GM21360 (cell line): ENCODE measurements around the gene TMEM139.
"Not testable (repeated sequence)": the region's sequence is repeated elsewhere in the genome, so short reads cannot be mapped to it uniquely, and the experiment has no call there.

ENCODE experiments used
- ATAC-seq: cut with Tn5 transposase; IDR thresholded peaks from one replicate; pipeline ENCODE4 v1.9.1; 2021; ENCODE audit warnings: mild to moderate bottlenecking, moderate library complexity; ENCODE audit not compliant: unreplicated experiment

The TMEM139 gene

GRCh38 chr7:143258831-143259230 is 25.9 kb upstream of the TMEM139 start:
- ATAC-seq: peak; percentile 46

- ATAC-seq: no peak
Observed at GRCh38 chr7:143259765-143260164, 25.0 kb upstream of the TMEM139 start.

GRCh38 chr7:143261901-143262300 is 22.9 kb upstream of the TMEM139 start:
- no peak for ATAC-seq

- ATAC-seq: peak; percentile 94
Observed at GRCh38 chr7:143263266-143264195, 21.2 kb upstream of the TMEM139 start, which contains the start of gene GSTK1. TSS of gene GSTK1 (plus strand) at chr7:143263441. CDS start at chr7:143263514, 73 bp downstream.

- not testable (repeated sequence) for ATAC-seq
Observed at GRCh38 chr7:143264196-143264568, 20.6 kb upstream of the TMEM139 start.

- no peak for ATAC-seq
Observed at GRCh38 chr7:143265017-143265693, 19.6 kb upstream of the TMEM139 start.

GRCh38 chr7:143269251-143269650 is 15.5 kb upstream of the TMEM139 start:
- no peak for ATAC-seq

GRCh38 chr7:143271240-143271639 is 13.5 kb upstream of the TMEM139 start:
- no peak for ATAC-seq

GRCh38 chr7:143272871-143273270 is 11.9 kb upstream of the TMEM139 start:
- no peak for ATAC-seq

GRCh38 chr7:143279186-143280098 is 5.3 kb upstream of the TMEM139 start:
- ATAC-seq: no peak

- ATAC-seq: no peak
Observed at GRCh38 chr7:143280160-143280559, 4.6 kb upstream of the TMEM139 start.

- no peak for ATAC-seq
Observed at GRCh38 chr7:143280566-143280965, 4.2 kb upstream of the TMEM139 start.

GRCh38 chr7:143281529-143281928 is 3.2 kb upstream of the TMEM139 start:
- no peak for ATAC-seq

- no peak for ATAC-seq
Observed at GRCh38 chr7:143282124-143282523, 2.6 kb upstream of the TMEM139 start.

GRCh38 chr7:143283381-143283780 is 1.4 kb upstream of the TMEM139 start:
- no peak for ATAC-seq

GRCh38 chr7:143285470-143285778 is 666 bp downstream of the TMEM139 start:
- ATAC-seq: no peak

- no peak for ATAC-seq
Observed at GRCh38 chr7:143285806-143286521, 1.2 kb downstream of the TMEM139 start.

GRCh38 chr7:143286522-143286890 is 1.7 kb downstream of the TMEM139 start:
- no peak for ATAC-seq

GRCh38 chr7:143287339-143287934 is 2.7 kb downstream of the TMEM139 start:
- no peak for ATAC-seq
